Activated gamma-delta T cell treated with Interleukin-2 at 50 U/mL for 16 hours (primary cell): ENCODE data around the gene CATSPER1.
"Not testable (repeated sequence)": the region's sequence is repeated elsewhere in the genome, so short reads cannot be mapped to it uniquely, and the experiment has no call there.

Source experiments
- DNase-seq: peaks from one replicate; pipeline ENCODE4 v3.0.0-alpha.2; 2020

The CATSPER1 gene

DNA sequence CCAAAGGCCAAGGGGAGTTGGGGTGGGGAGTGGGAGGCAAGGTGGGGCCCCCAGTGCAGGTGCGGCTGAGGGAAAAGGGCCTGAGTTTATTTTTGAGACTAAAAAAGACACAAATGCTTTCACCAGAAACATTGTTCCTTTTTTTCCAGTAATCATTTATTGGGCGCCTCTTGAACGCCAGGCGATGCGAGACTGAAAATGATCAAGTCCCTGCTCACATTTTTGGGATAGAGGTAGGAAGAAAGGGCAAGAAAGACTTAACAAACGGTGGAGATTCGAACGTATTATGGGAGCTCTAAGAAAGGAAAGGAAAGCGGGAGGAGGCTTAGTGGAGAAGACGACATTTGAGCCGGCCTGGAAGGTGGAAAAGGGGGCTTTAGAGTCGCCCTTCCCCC, 25.1 kb upstream of the CATSPER1 start:
- DNase-seq: no peak

DNA sequence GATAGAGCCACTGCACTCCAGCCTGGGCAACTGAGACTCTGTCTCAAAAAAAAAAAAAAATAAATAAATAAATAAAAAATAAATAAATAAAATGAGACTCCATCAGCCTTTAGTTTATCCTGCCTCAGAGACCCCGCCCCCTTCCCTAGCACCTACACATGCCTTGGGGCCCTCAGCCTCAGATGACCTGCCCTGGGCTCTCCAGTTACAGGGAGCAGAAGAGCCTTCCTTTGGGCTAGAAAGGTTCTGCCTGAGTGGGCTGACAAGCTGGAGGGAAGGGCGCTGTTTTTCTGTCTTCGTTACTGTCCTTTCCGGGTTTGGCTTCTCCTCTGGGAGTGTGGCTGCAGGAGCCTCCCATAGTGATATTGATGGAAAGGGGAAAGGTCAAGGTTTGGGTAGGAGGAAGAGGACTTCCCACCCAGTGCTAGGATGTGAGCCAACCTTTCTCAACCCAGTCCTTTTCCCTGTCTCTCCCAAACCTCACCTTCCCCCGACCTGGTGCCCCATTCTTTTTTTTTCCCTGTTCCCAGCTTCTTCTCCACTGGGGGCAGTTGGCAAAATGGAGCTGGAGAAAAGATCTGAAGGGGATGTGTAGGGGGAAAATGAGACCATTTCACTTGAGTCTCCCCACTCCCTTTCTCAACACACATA, 24.4 kb upstream of the CATSPER1 start:
- DNase-seq: no peak

DNA sequence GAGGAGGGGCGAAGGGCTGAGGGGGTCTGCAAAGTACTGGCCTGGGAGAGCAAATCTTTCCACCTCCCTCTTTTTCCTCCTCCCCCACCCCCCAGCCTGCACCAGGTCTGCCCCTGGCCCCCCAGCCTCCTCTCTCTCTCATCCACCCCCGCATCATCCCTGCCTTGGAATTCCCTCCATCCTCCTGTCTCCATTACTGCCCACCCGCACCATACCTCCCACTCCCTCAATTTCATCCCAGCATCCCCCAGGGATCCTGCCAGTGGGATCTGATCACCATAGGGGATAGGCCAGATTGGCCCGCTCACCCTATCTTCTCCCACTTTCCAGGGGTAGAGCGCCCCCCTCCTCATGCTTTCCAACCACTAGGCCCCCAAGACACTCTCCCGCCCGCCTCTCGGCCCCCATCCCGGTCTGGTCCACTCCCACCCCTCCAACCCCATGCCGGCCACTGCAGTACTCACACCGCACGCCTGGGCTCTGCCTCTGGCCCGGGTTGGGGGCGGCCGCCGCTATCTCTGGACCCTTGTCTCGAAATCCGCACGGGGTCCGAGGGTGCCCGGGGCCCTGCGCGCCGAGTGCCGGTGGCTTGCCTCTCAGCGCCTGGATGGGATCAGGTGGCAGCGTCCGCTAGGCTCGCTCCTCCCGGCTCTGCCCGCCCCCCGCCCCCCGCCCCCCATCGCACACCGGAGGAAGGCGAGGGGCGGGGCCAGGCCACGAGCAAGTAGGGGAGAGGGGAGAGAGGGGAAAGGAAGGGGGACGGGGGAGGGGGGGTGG, 22.5 kb upstream of the CATSPER1 start, which contains the start of gene GAL3ST3:
TSS of gene GAL3ST3 (minus strand) at position 615 of the 777 bp plus-strand sequence. CDS start 3,746 bp downstream, outside the sequence.
- no peak for DNase-seq

DNA sequence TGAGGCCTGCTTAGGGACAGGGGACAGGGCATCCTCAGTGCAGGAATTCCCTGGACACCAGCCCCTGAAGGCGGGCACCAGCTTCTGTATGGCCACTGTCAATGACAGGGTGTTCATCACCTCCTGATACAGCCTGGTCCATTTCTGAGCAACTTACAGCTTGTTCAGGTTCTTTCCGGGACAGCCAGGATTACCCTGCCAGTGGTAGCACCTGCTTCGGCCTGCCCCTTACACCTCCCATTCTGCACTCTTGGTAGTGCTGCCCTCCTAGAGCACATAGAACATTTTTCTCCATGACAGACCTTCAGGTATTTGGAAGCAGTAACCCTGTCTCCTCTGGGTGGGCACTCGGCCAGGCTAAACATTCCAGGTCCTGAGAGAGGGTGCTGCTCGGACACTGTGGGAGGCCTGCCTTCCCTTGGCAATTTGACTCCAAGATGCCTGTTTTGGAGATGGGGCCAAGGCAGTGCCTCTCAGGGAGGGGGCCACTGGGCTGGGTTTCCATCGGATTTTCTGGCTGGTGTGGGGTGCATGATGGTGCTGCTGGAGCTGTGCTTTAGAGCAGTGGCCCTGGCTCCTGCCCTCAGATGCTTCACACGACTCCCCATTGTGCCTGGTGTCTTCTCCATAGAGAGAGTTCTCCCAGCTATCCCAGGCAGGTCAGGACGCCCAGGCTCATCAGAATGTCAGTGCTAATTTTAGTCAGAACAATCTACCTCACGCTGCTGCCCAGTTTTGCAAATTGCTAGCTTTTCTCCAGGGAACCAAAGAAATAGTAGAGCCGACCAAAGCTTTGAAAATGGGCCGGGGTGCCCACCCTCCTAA, 21.5 kb upstream of the CATSPER1 start:
- no peak for DNase-seq

DNA sequence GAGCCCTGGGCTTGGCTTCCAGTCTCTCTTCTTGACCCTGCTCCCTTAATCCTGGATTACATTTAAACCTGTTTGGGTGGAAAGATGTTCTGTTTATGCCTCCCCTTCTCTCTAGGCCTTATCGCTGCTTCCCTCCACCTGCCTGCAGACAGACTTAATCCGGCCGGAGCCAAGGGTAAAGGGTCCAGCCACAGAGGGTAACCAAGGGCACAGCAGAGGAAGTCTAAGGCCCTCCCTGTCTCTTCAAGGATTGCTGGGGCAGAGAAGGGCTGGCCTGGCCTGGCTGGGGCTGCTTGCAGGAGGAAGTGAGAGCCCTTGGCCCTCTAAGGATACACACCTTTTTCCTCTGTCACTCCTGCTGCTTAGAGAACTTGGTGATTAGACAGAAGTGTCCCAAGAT, 20.6 kb upstream of the CATSPER1 start:
- DNase-seq: no peak

DNA sequence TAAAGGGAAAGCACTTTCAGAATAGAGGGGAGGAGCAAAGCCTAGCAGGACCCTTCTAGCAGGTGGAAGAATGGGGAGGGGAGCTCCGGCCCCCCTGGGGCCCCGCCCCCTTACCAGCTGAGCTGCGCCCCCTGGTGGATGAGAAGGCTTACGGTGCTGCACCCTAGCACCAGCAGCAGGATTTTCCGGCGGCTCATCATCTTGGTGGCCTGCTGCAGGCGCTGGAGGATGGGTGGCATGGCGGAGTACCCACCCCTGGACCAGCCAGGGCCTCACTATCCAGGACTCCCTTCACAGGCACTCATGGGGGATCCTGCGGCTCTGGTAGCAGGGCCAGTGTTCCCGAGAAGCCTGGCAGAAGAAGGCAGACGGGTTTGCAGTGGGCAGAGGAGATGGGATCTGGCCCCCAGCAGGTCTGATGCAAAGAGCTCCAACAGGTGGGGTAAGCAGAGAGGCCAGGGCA, 18.9 kb upstream of the CATSPER1 start:
- peak; percentile 86 for DNase-seq

DNA sequence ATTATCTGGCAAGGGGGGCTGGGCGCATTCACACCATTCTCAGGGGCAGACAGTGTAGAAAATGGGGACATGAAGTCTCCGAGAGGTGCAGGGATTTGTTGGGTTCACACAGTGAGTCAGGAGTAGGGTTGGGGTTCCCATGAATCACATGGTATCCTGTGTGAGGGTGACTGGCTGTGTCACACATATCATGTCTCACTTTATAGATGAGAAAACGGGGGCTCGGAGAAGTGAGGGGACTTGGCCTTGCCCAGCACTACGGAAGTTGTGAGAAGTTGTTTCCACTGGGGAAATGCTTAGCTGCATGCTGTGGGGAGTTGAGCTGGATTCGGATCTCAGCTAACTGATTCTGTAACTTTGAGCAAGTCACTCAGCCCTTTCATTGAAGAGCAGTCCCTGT, 18.5 kb upstream of the CATSPER1 start:
- DNase-seq: no peak

DNA sequence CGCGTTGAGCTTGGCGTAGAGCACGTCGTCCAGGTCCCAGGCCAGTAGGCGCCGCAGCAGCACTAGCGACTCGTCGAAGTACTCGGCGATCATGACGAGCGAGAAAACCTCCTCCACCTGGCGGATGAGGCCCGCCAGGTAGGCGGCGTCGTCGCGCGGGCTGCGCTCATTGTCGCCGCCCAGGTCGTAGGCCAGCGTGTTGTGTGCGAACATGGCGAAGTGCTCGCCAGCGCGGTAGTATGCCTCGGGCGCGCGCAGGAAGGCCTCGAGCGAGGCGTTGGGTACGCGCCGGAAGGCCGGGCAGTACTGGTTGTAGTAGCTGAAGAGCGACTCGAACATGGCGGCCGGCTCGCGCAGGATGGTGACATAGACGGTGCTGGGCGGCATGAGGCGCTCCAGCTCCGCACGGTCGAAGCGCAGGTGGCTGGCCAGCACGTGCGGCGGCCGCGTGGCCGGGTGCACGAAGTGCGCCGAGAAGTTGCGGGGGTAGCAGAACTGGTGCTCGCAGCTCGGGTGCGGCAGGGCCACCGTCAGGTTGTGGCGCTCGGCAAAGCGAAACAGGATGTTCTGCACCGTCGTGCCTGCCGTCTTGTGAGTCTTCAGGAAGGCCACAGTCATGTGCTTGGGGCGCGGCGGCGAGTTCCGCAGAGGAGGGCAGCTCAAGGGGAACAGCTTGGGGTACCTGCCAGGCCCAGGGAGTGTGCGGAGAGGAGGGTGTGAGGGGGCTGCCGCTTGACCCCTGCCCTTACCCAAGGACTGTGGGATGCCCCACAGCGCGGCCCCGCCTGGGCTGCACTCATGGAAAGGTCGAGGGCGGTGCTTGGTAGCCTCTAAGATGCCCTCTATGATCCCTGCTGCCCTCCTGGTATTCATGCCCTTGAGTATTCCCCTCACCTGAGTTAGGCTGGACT, 17.0 kb upstream of the CATSPER1 start:
- DNase-seq: no peak

DNA sequence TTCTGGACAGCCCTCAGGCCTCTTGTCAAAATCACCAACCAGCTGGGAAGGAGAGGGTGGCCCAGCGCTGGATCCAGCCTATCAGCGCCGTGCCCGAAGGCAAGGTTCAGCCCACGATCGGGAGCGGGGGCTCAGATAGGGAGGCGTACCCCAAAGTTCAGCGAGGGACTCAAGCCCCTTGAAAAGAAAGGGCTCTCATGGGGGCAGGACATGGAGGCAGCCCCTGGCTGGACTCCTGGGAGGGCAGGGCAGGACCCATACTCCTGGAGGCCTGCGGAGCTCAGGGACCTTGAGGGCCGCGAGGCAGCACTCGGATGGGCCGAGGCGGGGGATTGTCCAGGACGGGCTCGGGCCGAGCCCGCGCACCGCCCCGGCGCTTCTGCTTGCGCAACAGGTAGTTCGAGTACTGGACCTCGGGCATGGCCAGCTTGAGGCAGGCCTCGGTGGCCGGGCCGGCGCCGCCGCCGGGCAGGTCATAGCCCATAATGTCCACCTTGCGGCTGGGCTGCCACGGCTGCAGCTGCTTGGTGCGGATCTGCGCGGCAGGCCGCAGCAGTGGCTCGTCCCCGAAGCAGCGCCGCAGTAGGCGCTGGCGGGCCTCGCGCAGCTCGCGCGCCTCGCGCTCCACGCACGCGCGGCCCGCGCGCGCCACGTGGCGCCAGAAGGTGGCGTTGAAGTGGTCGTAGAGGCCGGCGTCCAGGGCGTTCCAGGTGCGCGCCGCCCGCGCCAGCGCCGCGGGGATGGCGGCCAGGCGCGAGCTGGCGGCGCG, 16.1 kb upstream of the CATSPER1 start:
- DNase-seq: no peak

DNA sequence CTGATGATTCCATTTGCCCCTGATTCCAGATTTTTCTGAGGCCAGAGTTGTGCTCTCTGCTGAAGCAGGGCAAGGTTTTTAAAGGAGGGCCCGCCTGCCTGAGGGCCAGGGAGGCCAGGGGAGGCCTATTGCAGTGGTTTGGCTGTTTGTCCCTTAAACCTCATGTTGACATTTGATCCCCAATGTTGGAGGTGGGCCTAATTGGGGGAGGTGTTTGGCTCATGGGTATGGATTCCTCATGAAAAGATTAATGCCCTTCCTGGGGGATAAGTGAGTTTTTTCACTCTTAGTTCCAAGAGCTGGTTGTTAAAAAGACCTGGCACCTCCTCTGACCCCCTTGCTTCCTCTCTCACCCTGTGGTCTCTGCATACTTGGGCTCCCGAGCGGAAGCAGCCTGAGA, 13.5 kb upstream of the CATSPER1 start:
- DNase-seq: no peak

DNA sequence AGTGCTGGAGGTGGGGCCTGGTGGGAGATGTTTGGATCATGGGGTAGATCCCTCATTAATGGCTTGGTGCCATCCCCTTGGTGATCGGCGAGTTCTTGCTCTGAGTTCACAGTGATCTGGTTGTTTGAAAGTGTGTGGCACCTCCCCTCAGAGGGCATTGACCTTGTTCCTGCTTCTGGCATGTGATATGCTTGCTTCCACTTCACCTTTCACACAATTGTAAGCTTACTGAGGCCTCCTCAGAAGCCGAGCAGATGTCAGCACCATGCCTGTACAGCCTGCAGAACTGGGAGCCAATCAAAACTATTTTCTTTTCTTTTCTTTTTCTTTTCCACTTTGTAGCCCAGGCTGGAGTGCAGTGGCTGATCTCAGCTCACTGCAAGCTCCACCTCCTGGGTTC, 11.0 kb upstream of the CATSPER1 start:
- no peak for DNase-seq

DNA sequence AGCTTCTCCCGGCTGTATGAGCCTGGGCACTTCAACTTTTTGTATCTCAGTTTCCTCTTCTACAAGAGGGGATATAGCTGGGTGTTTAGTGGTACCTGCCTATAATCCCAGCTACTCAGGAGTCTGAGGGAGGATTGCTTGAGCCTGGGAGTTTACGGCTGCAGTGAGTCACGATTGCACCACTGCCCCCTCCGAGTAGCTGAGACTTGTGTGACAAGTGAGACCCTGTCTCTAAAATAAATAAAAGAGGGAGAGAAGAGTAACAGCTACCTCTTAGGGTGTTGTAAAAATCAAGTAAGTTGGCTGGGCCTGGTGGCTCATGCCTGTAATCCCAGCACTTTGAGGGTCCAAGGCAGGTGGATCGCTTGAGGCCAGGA, 10.0 kb upstream of the CATSPER1 start:
- DNase-seq: no peak

DNA sequence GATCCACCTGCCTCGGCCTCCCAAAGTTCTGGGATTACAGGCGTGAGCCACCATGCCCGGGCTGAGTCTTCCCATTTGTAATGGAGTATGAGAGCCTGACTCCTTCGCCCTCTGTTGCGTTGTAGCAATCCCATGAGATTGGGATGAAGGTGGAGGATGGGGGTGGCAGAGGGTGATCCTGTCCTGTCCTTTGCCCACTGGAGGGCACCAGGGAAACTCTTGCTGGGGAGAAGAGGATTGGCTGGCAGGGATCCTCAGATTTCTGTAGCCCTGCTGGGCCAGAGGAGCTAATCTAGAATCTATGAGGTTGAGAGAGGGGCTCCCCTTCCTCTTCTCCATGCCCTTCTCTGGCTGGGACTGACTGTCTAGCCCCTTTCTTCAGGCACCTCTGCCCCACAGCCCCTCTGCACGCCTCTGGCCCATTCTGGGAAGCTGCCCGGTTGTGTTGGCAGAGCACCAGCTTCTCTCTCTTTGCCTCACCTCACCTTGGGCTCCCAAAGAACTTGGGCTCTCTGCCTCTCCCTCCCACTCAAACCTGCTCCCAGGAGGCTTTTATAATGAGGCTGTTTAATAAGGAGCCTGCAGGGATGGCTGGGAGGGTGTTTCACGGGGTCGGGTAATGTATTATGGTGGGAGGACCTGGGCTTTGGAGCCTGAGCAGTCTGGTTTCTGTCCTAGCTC, 9.5 kb upstream of the CATSPER1 start:
- no peak for DNase-seq

DNA sequence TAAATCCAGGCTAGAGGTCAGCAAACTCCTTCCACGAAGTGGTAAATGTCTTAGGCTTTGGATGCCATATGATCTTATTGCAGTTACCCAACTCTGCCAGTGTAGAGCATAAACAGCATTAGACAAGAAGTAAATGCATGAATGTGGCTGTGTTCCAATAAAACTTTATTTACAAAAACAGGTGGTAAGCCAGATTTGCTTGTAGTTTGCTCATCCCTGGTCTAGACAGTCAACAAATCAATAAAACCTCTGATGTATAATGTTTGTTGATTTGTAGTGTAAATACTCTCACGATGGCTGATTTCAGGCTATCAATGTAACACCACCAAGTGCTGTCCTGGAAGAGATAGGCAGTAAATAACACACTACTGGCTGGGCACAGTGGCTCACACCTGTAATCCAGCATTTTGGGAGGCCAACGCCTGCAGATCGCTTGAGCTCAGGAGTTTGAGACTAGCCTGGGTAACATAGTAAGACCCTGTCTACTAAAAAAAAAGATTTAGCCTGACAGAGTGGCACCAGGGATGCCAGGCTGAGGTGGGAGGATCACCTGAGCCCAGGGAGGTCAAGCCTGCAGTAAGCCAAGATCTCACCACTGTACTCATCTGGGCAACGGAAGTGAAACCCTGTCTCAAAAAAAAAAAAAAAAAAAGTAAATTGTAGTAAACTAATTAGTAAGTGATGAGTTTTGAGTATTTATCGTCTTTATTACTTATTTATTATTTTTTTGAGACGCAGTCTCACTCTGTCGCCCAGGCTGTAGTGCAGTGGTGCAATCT, 6.9 kb upstream of the CATSPER1 start:
- no peak for DNase-seq

DNA sequence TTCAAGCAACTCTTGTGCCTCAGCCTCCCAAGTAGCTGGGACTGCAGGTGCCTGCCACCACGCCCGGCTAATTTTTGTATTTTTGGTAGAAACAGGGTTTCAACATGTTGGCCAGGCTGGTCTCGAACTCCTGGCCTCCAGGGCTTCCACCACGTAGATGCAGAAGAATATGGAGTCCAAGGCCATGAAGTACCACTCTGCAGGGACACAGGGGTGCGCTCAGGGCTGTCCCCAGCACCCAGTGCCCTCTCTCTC, 3.2 kb downstream of the CATSPER1 start:
- not testable (repeated sequence) for DNase-seq

DNA sequence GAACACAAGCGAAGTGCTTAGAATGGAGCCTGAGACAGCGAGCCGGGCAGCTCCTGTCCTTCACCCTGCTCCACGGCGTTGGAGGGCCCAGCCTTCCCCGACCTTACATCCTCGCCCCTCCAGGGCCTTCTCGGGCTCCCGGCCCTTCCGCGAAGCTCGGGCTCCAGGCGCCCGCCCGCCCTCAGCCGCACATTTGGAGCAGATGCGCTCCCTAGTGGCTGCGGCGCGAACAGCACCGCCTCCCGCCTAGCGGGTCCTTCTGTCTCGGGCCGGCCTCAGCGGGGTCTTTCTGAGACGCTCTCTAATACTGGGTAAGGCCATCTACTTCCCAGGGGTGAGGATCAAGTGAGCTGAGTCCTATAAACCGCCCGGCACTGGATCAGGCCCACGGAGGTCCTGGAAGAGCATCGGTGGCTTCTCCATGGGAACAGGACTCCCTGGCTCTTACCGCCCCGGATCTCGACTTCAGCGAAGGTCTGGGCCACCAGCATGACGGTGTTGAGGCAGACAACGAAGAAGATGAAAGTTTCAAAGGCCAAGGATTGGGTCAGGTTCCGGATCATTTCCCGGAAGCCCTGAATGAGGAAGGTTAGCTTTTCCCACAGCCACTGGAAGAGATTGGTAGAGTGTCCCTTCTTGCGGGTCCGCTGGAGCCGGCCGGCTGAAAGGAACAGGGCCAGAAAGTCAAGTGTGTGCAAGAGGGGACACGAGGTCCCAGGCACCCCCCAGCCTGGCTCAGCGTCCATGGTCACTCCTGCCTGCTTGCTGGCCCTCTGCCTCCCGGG, 3.7 kb downstream of the CATSPER1 start:
- DNase-seq: peak; percentile 76

DNA sequence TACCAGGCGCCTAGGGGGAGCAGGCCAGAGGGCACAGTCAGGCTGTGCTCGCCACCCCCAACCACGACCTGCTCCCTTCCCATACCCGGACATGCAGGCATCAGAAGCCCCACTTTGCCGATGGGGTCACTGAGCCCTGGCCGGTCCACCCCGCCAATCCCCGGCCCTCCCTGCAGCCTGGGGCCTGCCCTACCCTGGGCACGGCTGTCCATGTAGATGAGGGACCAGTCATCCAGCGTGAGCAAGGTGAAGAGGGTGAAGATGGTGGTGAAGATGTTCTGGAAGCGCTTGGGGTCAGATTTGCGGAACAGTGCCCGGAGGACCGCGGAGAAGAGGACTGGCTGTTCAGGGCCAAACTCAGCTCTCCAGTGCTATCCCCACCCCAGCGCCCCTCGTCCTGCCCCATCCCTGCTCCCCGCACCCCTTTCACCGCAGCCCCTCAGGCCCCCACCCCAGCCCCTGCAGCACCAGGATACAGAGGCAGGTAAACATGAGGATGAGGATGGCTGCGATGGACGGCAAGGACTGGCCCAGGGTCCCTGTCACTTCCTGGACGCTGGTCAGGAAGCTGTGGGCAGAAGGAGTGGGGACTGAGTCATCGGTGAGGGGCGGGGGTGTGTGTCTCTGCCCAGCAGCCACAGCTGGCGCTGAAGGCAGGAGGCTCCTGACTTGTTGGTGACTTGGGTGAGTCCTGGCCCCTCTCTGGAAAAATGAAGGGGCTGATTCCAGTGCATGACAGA, 5.5 kb downstream of the CATSPER1 start:
- no peak for DNase-seq

DNA sequence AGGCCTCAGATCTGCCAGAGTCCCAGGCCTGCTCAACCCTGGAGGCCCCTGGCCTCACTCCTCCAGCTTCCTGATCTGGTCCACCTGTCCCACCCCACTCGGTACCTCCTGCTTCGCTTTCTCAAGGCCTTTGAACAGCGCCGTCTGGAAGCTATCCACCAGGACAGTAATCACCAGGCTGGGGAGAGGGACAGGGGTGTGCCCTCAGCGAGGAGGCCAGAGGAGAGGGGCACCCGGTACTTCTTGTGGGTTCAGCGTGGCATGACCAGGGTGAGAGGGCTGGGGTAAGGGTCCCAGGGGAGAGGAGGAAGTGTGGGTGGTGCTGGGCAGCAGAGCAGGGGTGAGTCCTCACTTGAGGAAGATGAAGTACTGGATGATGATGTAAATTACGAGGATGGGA, 6.1 kb downstream of the CATSPER1 start:
- DNase-seq: no peak

DNA sequence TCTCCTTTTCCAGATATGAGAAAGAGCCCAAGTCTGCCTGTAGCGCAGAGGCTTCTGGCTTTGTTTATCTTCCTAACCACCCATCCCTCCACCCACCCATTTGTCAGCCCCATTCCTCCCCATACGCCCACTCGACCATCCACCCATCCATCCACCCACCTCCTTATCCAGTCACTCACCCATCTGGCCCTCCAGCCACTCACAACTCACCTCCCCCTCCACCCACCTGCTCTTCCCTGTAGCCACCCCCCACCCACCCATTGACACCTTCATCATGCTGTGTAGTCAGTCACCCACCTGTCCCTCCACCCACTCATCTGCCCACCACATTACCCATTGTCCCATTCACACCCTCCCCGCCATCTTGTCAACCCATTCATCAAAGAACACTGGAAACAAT, 9.0 kb downstream of the CATSPER1 start:
- no peak for DNase-seq
